Loucy (cell line): ENCODE measurements around the gene SETD2.

ENCODE experiments used
- H2AFZ ChIP-seq: fragments of 200-600 bp; sonication (generic); 2 replicates; pipeline ENCODE4 v1.6.0; 2016; ENCODE audit warnings: antibody characterized with exemption, mild to moderate bottlenecking, low read length, moderate library complexity
- H3F3A ChIP-seq: fragments of 200-600 bp; 2 replicates; pipeline ENCODE4 v1.6.0; 2016; ENCODE audit warnings: antibody characterized with exemption, low read depth, mild to moderate bottlenecking
- H3K27me3 ChIP-seq: fragments of 200-600 bp; sonication (generic); 2 replicates; pipeline ENCODE4 v1.6.1; 2014; ENCODE audit warnings: low read length, mild to moderate bottlenecking; ENCODE audit not compliant: insufficient read depth, poor library complexity, severe bottlenecking
- H3K36me3 ChIP-seq: fragments of 200-600 bp; sonication (generic); 2 replicates; pipeline ENCODE4 v1.6.1; 2016; ENCODE audit warnings: low read length; ENCODE audit not compliant: insufficient read depth
- H3K4me1 ChIP-seq: fragments of 200-600 bp; sonication (generic); 2 replicates; pipeline ENCODE4 v1.5.1; 2014; ENCODE audit warnings: low read length, mild to moderate bottlenecking; ENCODE audit not compliant: insufficient read depth, poor library complexity, severe bottlenecking
- H3K4me2 ChIP-seq: fragments of 200-600 bp; sonication (generic); 2 replicates; pipeline ENCODE4 v1.6.0; 2014; ENCODE audit warnings: antibody characterized with exemption, low read length, low read depth, mild to moderate bottlenecking; ENCODE audit not compliant: poor library complexity, severe bottlenecking
- H3K4me3 ChIP-seq: fragments of 200-600 bp; sonication (generic); 2 replicates; pipeline ENCODE4 v1.5.1; 2014; ENCODE audit warnings: low read length, mild to moderate bottlenecking, mixed read lengths; ENCODE audit not compliant: poor library complexity, severe bottlenecking
- H3K79me2 ChIP-seq: fragments of 200-600 bp; sonication (generic); 2 replicates; pipeline ENCODE4 v1.6.1; 2014; ENCODE audit warnings: low read length; ENCODE audit not compliant: insufficient read depth
- H3K9ac ChIP-seq: fragments of 200-600 bp; sonication (generic); 2 replicates; pipeline ENCODE4 v1.6.0; 2014; ENCODE audit warnings: mild to moderate bottlenecking, low read depth, low read length, moderate library complexity; ENCODE audit not compliant: poor library complexity, severe bottlenecking
- H3K9me2 ChIP-seq: fragments of 200-600 bp; sonication (generic); replicated peaks from 2 replicates; pipeline ENCODE4 v1.6.1; 2016; ENCODE audit warnings: low read depth, low read length, mixed read lengths
- H3K9me3 ChIP-seq: fragments of 200-600 bp; sonication (generic); 2 replicates; pipeline ENCODE4 v1.6.1; 2014; ENCODE audit warnings: mild to moderate bottlenecking, antibody characterized with exemption, low read length, low read depth; ENCODE audit not compliant: insufficient read depth
- H4K20me1 ChIP-seq: fragments of 200-600 bp; sonication (generic); 2 replicates; pipeline ENCODE4 v1.6.0; 2014; ENCODE audit warnings: antibody characterized with exemption, low read length, mild to moderate bottlenecking; ENCODE audit not compliant: insufficient read depth, poor library complexity, severe bottlenecking
- CTCF ChIP-seq: fragments of 200-600 bp; sonication (generic); conservative IDR thresholded peaks from 2 replicates; pipeline ENCODE4 v1.5.1; 2014; ENCODE audit warnings: mild to moderate bottlenecking, antibody characterized with exemption, low read length
- EZH2phosphoT487 ChIP-seq: fragments of 200-600 bp; IDR thresholded peaks from 2 replicates; pipeline ENCODE4 v1.6.1; 2018; ENCODE audit warnings: antibody characterized with exemption, mild to moderate bottlenecking, moderate library complexity, borderline replicate concordance

The SETD2 gene

GRCh38 chr3:46976326-46977190 is 187.4 kb downstream of the SETD2 start, which contains the start of gene CCDC12:
Gene CCDC12, minus strand, starts transcription at chr3:46976745. Its CDS starts 13 bp downstream, at chr3:46976732.
- Histone ChIP-seq H3K9me2 (no peaks in the 10 kb centered on the region), H4K20me1 (peaks cover 41% of the 10 kb centered on the region), H3K4me2 (peak within 1 kb of the TSS; percentile 93), H3K36me3 (no peaks in the 10 kb centered on the region), H3K4me3 (peak within 1 kb of the TSS; percentile 87), H3K9me3 (no peaks in the 10 kb centered on the region), H3F3A (peaks cover 8% of the 10 kb centered on the region), H3K27me3 (no peaks in the 10 kb centered on the region), H3K4me1 (peaks cover 59% of the 10 kb centered on the region), H2AFZ (peak within 1 kb of the TSS; percentile 78), H3K79me2 (peaks cover 84% of the 10 kb centered on the region), H3K9ac (peak within 1 kb of the TSS; percentile 87)
- TF ChIP-seq EZH2phosphoT487 (no peak), CTCF (no peak)

GRCh38 chr3:46974421-46975171 is 189.3 kb downstream of the SETD2 start:
- Histone ChIP-seq H3K9ac (no peak overlapping the region), H3K9me2 (no peaks in the 10 kb centered on the region), H3K4me2 (peak overlapping the region; percentile 89), H3K9me3 (no peaks in the 10 kb centered on the region), H3F3A (peaks cover 8% of the 10 kb centered on the region), H3K27me3 (no peaks in the 10 kb centered on the region), H3K4me1 (peaks cover 67% of the 10 kb centered on the region), H2AFZ (no peak overlapping the region), H3K4me3 (peak overlapping the region; percentile 87), H4K20me1 (peaks cover 60% of the 10 kb centered on the region), H3K79me2 (peaks cover 86% of the 10 kb centered on the region), H3K36me3 (peaks cover 7% of the 10 kb centered on the region; the same call in 1 of the 2 replicates)
- TF ChIP-seq CTCF (no peak), EZH2phosphoT487 (no peak)

GRCh38 chr3:46972396-46972795 is 191.5 kb downstream of the SETD2 start:
- Histone ChIP-seq H3K9ac (peak overlapping the region; percentile 28), H3K4me1 (peaks cover 68% of the 10 kb centered on the region), H3K9me3 (no peaks in the 10 kb centered on the region), H4K20me1 (peaks cover 82% of the 10 kb centered on the region), H3K4me3 (peak overlapping the region; percentile 58), H3K27me3 (no peaks in the 10 kb centered on the region), H3K9me2 (no peaks in the 10 kb centered on the region), H2AFZ (no peak overlapping the region), H3K79me2 (peaks cover 91% of the 10 kb centered on the region), H3K36me3 (peaks cover 20% of the 10 kb centered on the region; the same call in 1 of the 2 replicates), H3F3A (peaks cover 8% of the 10 kb centered on the region), H3K4me2 (peak overlapping the region; percentile 74)
- TF ChIP-seq EZH2phosphoT487, result no peak
- no peak for TF ChIP-seq CTCF
